Esophagus (tissue), 2 donors: ENCODE measurements around the gene TNIP3. TPM values are rescaled to one million over a fixed set of nuclear protein-coding genes. Genes with fewer than 3 reads are reported as not detected.
"Not testable (repeated sequence)": the region's sequence is repeated elsewhere in the genome, so short reads cannot be mapped to it uniquely, and the experiment has no call there.

Experiments used
- H3K27ac ChIP-seq, 2 donors: one replicate each; pipeline ENCODE4 v1.5.1; 2013; ENCODE audit warnings: low read depth in 2 of 2, mild to moderate bottlenecking in 2 of 2, inconsistent platforms in 1 of 2, low read length in 1 of 2, moderate library complexity in 1 of 2
- H3K27me3 ChIP-seq, 2 donors: one replicate each; pipeline ENCODE4 v1.6.1; 2013; ENCODE audit warnings: low read length in 2 of 2, control low read depth in 1 of 2, mild to moderate bottlenecking in 1 of 2; ENCODE audit not compliant: insufficient read depth in 2 of 2, control insufficient read depth in 1 of 2
- H3K36me3 ChIP-seq, 2 donors: one replicate each; pipeline ENCODE4 v1.6.1; 2013; ENCODE audit warnings: low read length in 1 of 2; ENCODE audit not compliant: control insufficient read depth in 2 of 2, insufficient read depth in 2 of 2
- H3K4me1 ChIP-seq, 2 donors: one replicate each; pipeline ENCODE4 v1.6.1; 2013; ENCODE audit warnings: low read length in 1 of 2; ENCODE audit not compliant: control insufficient read depth in 2 of 2, insufficient read depth in 2 of 2
- H3K4me3 ChIP-seq, 2 donors: one replicate each; pipeline ENCODE4 v1.5.1; 2013; ENCODE audit warnings: low read length in 2 of 2, mild to moderate bottlenecking in 2 of 2, low read depth in 1 of 2, moderate library complexity in 1 of 2
- H3K9me3 ChIP-seq, 2 donors: one replicate each; pipeline ENCODE4 v1.6.1; 2013; ENCODE audit warnings: mild to moderate bottlenecking in 2 of 2, low read depth in 1 of 2, low read length in 1 of 2, moderate library complexity in 1 of 2; ENCODE audit not compliant: control insufficient read depth in 2 of 2, insufficient read depth in 1 of 2
- WGBS, 2 donors: extraction: QIAGEN DNeasy Blood & Tissue Kit; methylation state at CpG; one replicate each; pipeline ENCODE4 v1.1.7; 2013; 5-methylcytosine and 5-hydroxymethylcytosine counted together
- polyA plus RNA-seq, 2 donors: library from polyadenylated mRNA; stranded (reverse); fragments of 200-250 nt; gene quantifications; one replicate each; pipeline ENCODE4 v1.2.3, GENCODE V29; 2013
- donor health status: healthy with polysubstance abuse.
- donor health status: Bipolar disorder and iron deficiency.

TNIP3 gene
- polyA plus RNA-seq, 2 donors, result 0.06 TPM; not detected in 1

- Histone ChIP-seq H3K9me3 (no peaks in the 10 kb centered on the region), H3K4me3 (no peak overlapping the region), H3K36me3 (no peaks in the 10 kb centered on the region), H3K27ac (no peak overlapping the region), H3K4me1 (no peaks in the 10 kb centered on the region), H3K27me3 (peaks cover 0 to 2% of the 10 kb centered on the region in 2 donors)
- 77 to 87% methylated on average over 1 of the region's 1 CpG for WGBS, 2 donors
These were observed 17.4 kb upstream of the TNIP3 start for GRCh38 chr4:121181493-121181892.

GRCh38 chr4:121180558-121180957, 16.4 kb upstream of the TNIP3 start:
- WGBS, 2 donors, result 65 to 80% methylated on average over 3 of the region's 3 CpGs
- Histone ChIP-seq H3K4me1 (no peaks in the 10 kb centered on the region), H3K4me3 (no peak overlapping the region), H3K27me3 (no peaks in the 10 kb centered on the region), H3K36me3 (no peaks in the 10 kb centered on the region), H3K27ac (no peak overlapping the region), H3K9me3 (no peaks in the 10 kb centered on the region)

GRCh38 chr4:121177246-121178137, 13.4 kb upstream of the TNIP3 start:
- no peaks in the 10 kb centered on the region for H3K9me3 ChIP-seq
- no peaks in the 10 kb centered on the region for H3K36me3 ChIP-seq
- H3K27me3 ChIP-seq, result no peaks in the 10 kb centered on the region
- no peaks in the 10 kb centered on the region for H3K4me1 ChIP-seq
- no peak overlapping the region for H3K4me3 ChIP-seq
- WGBS, 2 donors, result 39 to 51% methylated on average over 3 of the region's 3 CpGs
- H3K27ac ChIP-seq, result no peak overlapping the region

GRCh38 chr4:121176082-121176934, 12.2 kb upstream of the TNIP3 start:
- WGBS, 2 donors, result 60 to 63% methylated on average over 3 of the region's 3 CpGs
- no peaks in the 10 kb centered on the region for H3K36me3 ChIP-seq
- H3K9me3 ChIP-seq, result no peaks in the 10 kb centered on the region
- H3K27me3 ChIP-seq, result no peaks in the 10 kb centered on the region
- no peak overlapping the region for H3K27ac ChIP-seq
- H3K4me1 ChIP-seq, result no peaks in the 10 kb centered on the region
- H3K4me3 ChIP-seq, result no peak overlapping the region

- not testable (repeated sequence) for H3K27me3 ChIP-seq, H3K4me3 ChIP-seq, H3K4me1 ChIP-seq, H3K27ac ChIP-seq, H3K9me3 ChIP-seq, H3K36me3 ChIP-seq
- WGBS, 2 donors, result 94 to 97% methylated on average over 3 of the region's 3 CpGs
These were observed 7.4 kb upstream of the TNIP3 start for GRCh38 chr4:121171477-121171876.

GRCh38 chr4:121168446-121169281, 4.5 kb upstream of the TNIP3 start:
- H3K27me3 ChIP-seq, result no peaks in the 10 kb centered on the region
- no peaks in the 10 kb centered on the region for H3K4me1 ChIP-seq
- 84 to 85% methylated on average over 6 of the region's 6 CpGs for WGBS, 2 donors
- no peak overlapping the region for H3K4me3 ChIP-seq
- H3K27ac ChIP-seq, result no peak overlapping the region
- H3K9me3 ChIP-seq, result no peaks in the 10 kb centered on the region
- no peaks in the 10 kb centered on the region for H3K36me3 ChIP-seq

- H3K4me1 ChIP-seq, result no peaks in the 10 kb centered on the region
- no peaks in the 10 kb centered on the region for H3K36me3 ChIP-seq
- H3K4me3 ChIP-seq, result no peak overlapping the region
These were observed 2.9 kb upstream of the TNIP3 start for GRCh38 chr4:121166976-121167375.

GRCh38 chr4:121165206-121165605, 1.1 kb upstream of the TNIP3 start:
- Histone ChIP-seq H3K9me3 (no peaks in the 10 kb centered on the region), H3K4me1 (no peaks in the 10 kb centered on the region), H3K4me3 (no peak overlapping the region), H3K27ac (no peak overlapping the region), H3K27me3 (no peaks in the 10 kb centered on the region), H3K36me3 (no peaks in the 10 kb centered on the region)
- 89 to 92% methylated on average over 4 of the region's 4 CpGs for WGBS, 2 donors

More at GRCh38 chr4:121166976-121167375, 2.9 kb upstream of the TNIP3 start:
- no peaks in the 10 kb centered on the region for H3K27me3 ChIP-seq
- H3K27ac ChIP-seq, result no peak overlapping the region
- H3K9me3 ChIP-seq, result no peaks in the 10 kb centered on the region
